SK-N-SH (cell line): ENCODE data around the gene ACSS2. TPM values are rescaled to one million over a fixed set of nuclear protein-coding genes. Genes with fewer than 3 reads are reported as not detected.

Source experiments
- CTCF ChIA-PET: fragments of 300-600, 350-600 bp; formaldehyde crosslinking; extraction: SDS; loops from one replicate; lab custom pipeline; 2021; lab: Yijun Ruan, JAX
- POLR2A ChIA-PET: fragments of 350-600 bp; sonication (Branson Sonifier 250); formaldehyde crosslinking; extraction: SDS; loops from one replicate; lab custom pipeline; 2020; ENCODE audit warnings: antibody characterized with exemption, inconsistent platforms; lab: Yijun Ruan, JAX
- DNase-seq: peaks from one replicate; pipeline ENCODE4 v3.0.0; 2012
- H2AFZ ChIP-seq: fragments of 200-600 bp; sonication (generic); 2 replicates; pipeline ENCODE4 v1.8.1; 2016; ENCODE audit warnings: antibody characterized with exemption, mild to moderate bottlenecking, low read depth
- H3F3A ChIP-seq: fragments of 200-600 bp; sonication (generic); replicated peaks from 2 replicates; pipeline ENCODE3; 2016; ENCODE audit warnings: antibody characterized with exemption, mild to moderate bottlenecking; ENCODE audit not compliant: insufficient read depth
- H3K27ac ChIP-seq, 2 experiments: fragments of 200-500 bp in 1 of 2; fragments of 200-600 bp in 1 of 2; sonication (Bioruptor generic) in 1 of 2; sonication (generic), shearing (Covaris generic) in 1 of 2; 2 replicates each; pipeline versions ENCODE4 v1.5.1 to v1.6.1; 2014 to 2016; ENCODE audit warnings: low read depth in 2 of 2, inconsistent platforms in 1 of 2, low read length in 1 of 2, mild to moderate bottlenecking in 1 of 2, mixed read lengths in 1 of 2
- H3K27me3 ChIP-seq: fragments of 200-600 bp; sonication (generic), shearing (Covaris generic); 2 replicates; pipeline ENCODE4 v1.6.1; 2016; ENCODE audit warnings: mixed run types; ENCODE audit not compliant: insufficient read depth
- H3K36me3 ChIP-seq, 2 experiments: fragments of 200-500 bp in 1 of 2; fragments of 200-600 bp in 1 of 2; sonication (Bioruptor generic) in 1 of 2; sonication (generic) in 1 of 2; replicated peaks in 1 of 2; 2 replicates each; pipeline versions ENCODE3 to v1.5.1; 2014 to 2016; ENCODE audit warnings: low read length in 1 of 2, mild to moderate bottlenecking in 1 of 2; ENCODE audit not compliant: insufficient read depth in 2 of 2, control insufficient read depth in 1 of 2
- H3K4me1 ChIP-seq, 2 experiments: fragments of 200-500 bp in 1 of 2; fragments of 200-600 bp in 1 of 2; sonication (Bioruptor generic) in 1 of 2; sonication (generic), shearing (Covaris generic) in 1 of 2; 2 replicates each; pipeline versions ENCODE4 v1.5.1 to v1.6.1; 2014 to 2016; ENCODE audit warnings: low read depth in 1 of 2, low read length in 1 of 2, mixed run types in 1 of 2; ENCODE audit not compliant: insufficient read depth in 2 of 2, control insufficient read depth in 1 of 2
- H3K4me2 ChIP-seq: fragments of 200-600 bp; sonication (generic), shearing (Covaris generic); 2 replicates; pipeline ENCODE4 v1.6.1; 2017; ENCODE audit warnings: mixed run types
- H3K4me3 ChIP-seq, 2 experiments: fragments of 200-500 bp in 1 of 2; fragments of 200-600 bp in 1 of 2; sonication (Bioruptor generic) in 1 of 2; sonication (generic), shearing (Covaris generic) in 1 of 2; 2 replicates each; pipeline versions ENCODE4 v1.5.1 to v1.8.1; 2014 to 2016; ENCODE audit warnings: low read depth in 2 of 2, inconsistent platforms in 1 of 2, low read length in 1 of 2, mild to moderate bottlenecking in 1 of 2, mixed read lengths in 1 of 2, moderate library complexity in 1 of 2
- H3K79me2 ChIP-seq: fragments of 200-600 bp; sonication (generic); 2 replicates; pipeline ENCODE4 v1.8.1; 2017; ENCODE audit warnings: mild to moderate bottlenecking; ENCODE audit not compliant: insufficient read depth
- H3K9ac ChIP-seq: fragments of 200-600 bp; sonication (generic); 2 replicates; pipeline ENCODE4 v1.6.1; 2017; ENCODE audit warnings: mixed run types
- H3K9me2 ChIP-seq: fragments of 200-600 bp; sonication (generic); 2 replicates; pipeline ENCODE4 v1.6.1; 2017; ENCODE audit warnings: mixed run types
- H3K9me3 ChIP-seq: fragments of 200-600 bp; sonication (generic); 2 replicates; pipeline ENCODE4 v1.6.1; 2017; ENCODE audit warnings: mixed run types, mild to moderate bottlenecking, moderate library complexity
- H4K20me1 ChIP-seq: fragments of 200-600 bp; sonication (generic); 2 replicates; pipeline ENCODE4 v1.6.1; 2017; ENCODE audit warnings: mild to moderate bottlenecking, mixed run types; ENCODE audit not compliant: insufficient read depth
- GABPA ChIP-seq: IDR thresholded peaks from 2 replicates; pipeline ENCODE4 v1.4.0; 2012; ENCODE audit warnings: low read depth, mild to moderate bottlenecking
- GATA2 ChIP-seq: sonication (generic); formaldehyde crosslinking; IDR thresholded peaks from 2 replicates; pipeline ENCODE4 v1.5.0; 2020; ENCODE audit warnings: mild to moderate bottlenecking, missing genetic modification reagents
- NFIC ChIP-seq: IDR thresholded peaks from 2 replicates; pipeline ENCODE4 v1.4.0; 2012; ENCODE audit warnings: borderline replicate concordance
- RCOR1 ChIP-seq: fragments of 150-350 bp; IDR thresholded peaks from 2 replicates; pipeline ENCODE4 v1.6.1; 2017; ENCODE audit warnings: antibody characterized with exemption, low read length
- REST ChIP-seq: IDR thresholded peaks from 2 replicates; pipeline ENCODE4 v1.6.1; 2012; ENCODE audit warnings: mild to moderate bottlenecking, low read depth, low read length, moderate library complexity
- RXRA ChIP-seq: IDR thresholded peaks from 2 replicates; pipeline ENCODE4 v1.4.0; 2012; ENCODE audit warnings: low read depth, mild to moderate bottlenecking, borderline replicate concordance
- TCF12 ChIP-seq: IDR thresholded peaks from 2 replicates; pipeline ENCODE4 v1.4.0; 2012
- USF2 ChIP-seq: fragments of 150-350 bp; IDR thresholded peaks from 2 replicates; pipeline ENCODE4 v1.6.1; 2017; ENCODE audit warnings: antibody characterized with exemption, low read length, low read depth, borderline replicate concordance
- YY1 ChIP-seq: IDR thresholded peaks from 2 replicates; pipeline ENCODE4 v1.4.0; 2012; ENCODE audit warnings: low read depth, mild to moderate bottlenecking
- WGBS: methylation state at CpG from one replicate; pipeline ENCODE4 v1.1.6; 2017; ENCODE audit warnings: low lambda C conversion rate; 5-methylcytosine and 5-hydroxymethylcytosine counted together
- polyA plus RNA-seq, 3 experiments: library from polyadenylated mRNA; depleted of rRNA; stranded (reverse); fragments of >200 nt; gene quantifications; 2 replicates each; pipeline ENCODE4 v1.2.3, GENCODE V29; 2012

Gene ACSS2
- polyA plus RNA-seq, 1 of the 3 experiments (the other 2 are of a cell fraction), result 25.5 TPM

GRCh38 chr20:34883809-34884208, 7.4 kb downstream of the ACSS2 start:
- peaks cover 7 to 24% of the 10 kb centered on the region in 2 experiments for H3K36me3 ChIP-seq
- no peaks in the 10 kb centered on the region for H4K20me1 ChIP-seq
- ChIA-PET POLR2A (no interaction called here), CTCF (interaction anchor here (1.2 kb wide), 1 partner anchor 50 kb away, joined by 5 read pairs; no protein-coding TSS in a partner anchor)
- no peaks in the 10 kb centered on the region for H3K4me1 ChIP-seq
- 0 out of 2 replicates have a peak, but pooled peaks cover 11% of the 10 kb centered on the region for H3K79me2 ChIP-seq
- no peak overlapping the region for H3K9ac ChIP-seq
- no peak overlapping the region for H3K4me3 ChIP-seq
- 84% methylated on average over 4 of the region's 4 CpGs for WGBS
- no peaks in the 10 kb centered on the region for H3K27me3 ChIP-seq
- H2AFZ ChIP-seq, result no peak overlapping the region
- DNase-seq, result no peak
- no peaks in the 10 kb centered on the region for H3K9me2 ChIP-seq
- H3K27ac ChIP-seq, result no peak overlapping the region
- TF ChIP-seq USF2 (no peak), GABPA (no peak)
- TF ChIP-seq, all 33 proteins: peak for 0
- no peak overlapping the region for H3K4me2 ChIP-seq
- H3F3A ChIP-seq, result no peaks in the 10 kb centered on the region
- H3K9me3 ChIP-seq, result no peaks in the 10 kb centered on the region

- Histone ChIP-seq H3K4me3 (no peak overlapping the region), H4K20me1 (no peaks in the 10 kb centered on the region), H3K27ac (no peak overlapping the region), H2AFZ (no peak overlapping the region), H3K4me1 (no peaks in the 10 kb centered on the region), H3K9ac (no peak overlapping the region), H3K27me3 (no peaks in the 10 kb centered on the region), H3K9me2 (no peaks in the 10 kb centered on the region), H3K9me3 (no peaks in the 10 kb centered on the region), H3K79me2 (0 out of 2 replicates have a peak, but pooled peaks cover 8% of the 10 kb centered on the region), H3K4me2 (no peak overlapping the region), H3K36me3 (peaks cover 7 to 24% of the 10 kb centered on the region in 2 experiments)
- 82% methylated on average over 1 of the region's 1 CpG for WGBS
- CTCF ChIA-PET, result no interaction called here
- no peak for DNase-seq
- TF ChIP-seq REST, result no peak
- TF ChIP-seq GABPA, result no peak
- TF ChIP-seq RCOR1, result no peak
- TF ChIP-seq YY1, result no peak
- no peak for TF ChIP-seq RXRA
- no peak for TF ChIP-seq TCF12
- TF ChIP-seq GATA2 (CRISPR knock-in tag), result no peak
- TF ChIP-seq USF2, result no peak
- TF ChIP-seq NFIC, result no peak
- TF ChIP-seq, all 33 proteins: peak for 0
- H3F3A ChIP-seq, result no peaks in the 10 kb centered on the region
- POLR2A ChIA-PET, result interaction anchor here (0.9 kb wide), 1 partner anchor 9 kb away, joined by 3 read pairs; no protein-coding TSS in a partner anchor
These were observed 7.8 kb downstream of the ACSS2 start for GRCh38 chr20:34884260-34884659.
